GM23248 (cell line): Measurements from ENCODE around the gene USP46. TPM values are rescaled to one million over a fixed set of nuclear protein-coding genes. Genes with fewer than 3 reads are reported as not detected.
A peak's percentile ranks its signal among the peaks of the same experiment; 100 is the strongest.

ENCODE experiments used
- DNase-seq: peaks from one replicate; pipeline ENCODE4 v3.0.0-alpha.2; 2015
- H2AFZ ChIP-seq: fragments of 200-600 bp; sonication (generic); 2 replicates; pipeline ENCODE4 v1.6.1; 2016; ENCODE audit warnings: antibody characterized with exemption
- H3F3A ChIP-seq: fragments of 200-600 bp; sonication (generic); 2 replicates; pipeline ENCODE4 v1.6.1; 2016; ENCODE audit warnings: mild to moderate bottlenecking, antibody characterized with exemption, mixed run types; ENCODE audit not compliant: insufficient read depth
- H3K27ac ChIP-seq: fragments of 200-600 bp; sonication (generic); 2 replicates; pipeline ENCODE4 v1.5.1; 2016; ENCODE audit warnings: mild to moderate bottlenecking
- H3K27me3 ChIP-seq: fragments of 200-600 bp; sonication (generic); replicated peaks from 2 replicates; pipeline ENCODE4 v1.6.1; 2016; ENCODE audit warnings: mild to moderate bottlenecking; ENCODE audit not compliant: insufficient read depth
- H3K36me3 ChIP-seq: fragments of 200-600 bp; sonication (generic); 2 replicates; pipeline ENCODE4 v1.6.1; 2016; ENCODE audit warnings: low read depth, mild to moderate bottlenecking
- H3K4me1 ChIP-seq: fragments of 200-600 bp; sonication (generic); 2 replicates; pipeline ENCODE4 v1.6.1; 2016; ENCODE audit warnings: mild to moderate bottlenecking; ENCODE audit not compliant: insufficient read depth
- H3K4me2 ChIP-seq: fragments of 200-600 bp; sonication (generic); one replicate; pipeline ENCODE4 v1.6.1; 2016; ENCODE audit warnings: mild to moderate bottlenecking; ENCODE audit not compliant: unreplicated experiment
- H3K4me3 ChIP-seq: fragments of 200-600 bp; sonication (generic); 2 replicates; pipeline ENCODE4 v1.5.1; 2016; ENCODE audit warnings: mild to moderate bottlenecking
- H3K79me2 ChIP-seq: fragments of 200-600 bp; sonication (generic); 2 replicates; pipeline ENCODE4 v1.6.1; 2016; ENCODE audit warnings: mild to moderate bottlenecking; ENCODE audit not compliant: insufficient read depth
- H3K9ac ChIP-seq: fragments of 200-600 bp; sonication (generic); 2 replicates; pipeline ENCODE4 v1.6.1; 2016; ENCODE audit warnings: mild to moderate bottlenecking
- H3K9me2 ChIP-seq: fragments of 200-600 bp; sonication (generic); 2 replicates; pipeline ENCODE4 v1.6.1; 2016; ENCODE audit warnings: mixed run types, mild to moderate bottlenecking, moderate library complexity; ENCODE audit not compliant: insufficient read depth
- H3K9me3 ChIP-seq: fragments of 200-600 bp; sonication (generic); one replicate; pipeline ENCODE4 v1.6.1; 2017; ENCODE audit warnings: low read depth
- H4K20me1 ChIP-seq: fragments of 200-600 bp; sonication (generic); 2 replicates; pipeline ENCODE4 v1.6.0; 2016; ENCODE audit not compliant: insufficient read depth
- EZH2 ChIP-seq: fragments of 200-600 bp; sonication (generic); IDR thresholded peaks from 2 replicates; pipeline ENCODE4 v1.6.1; 2018; ENCODE audit warnings: antibody characterized with exemption, mild to moderate bottlenecking; ENCODE audit not compliant: insufficient read depth, poor library complexity, severe bottlenecking
- EZH2phosphoT487 ChIP-seq: fragments of 200-600 bp; sonication (generic); IDR thresholded peaks from 2 replicates; pipeline ENCODE4 v1.6.1; 2018; ENCODE audit warnings: antibody characterized with exemption, moderate library complexity, mild to moderate bottlenecking, low read depth; ENCODE audit not compliant: insufficient read depth
- WGBS, 2 experiments: methylation state at CpG; one replicate each; pipeline ENCODE4 v1.1.6; 2015 to 2017; ENCODE audit warnings: low lambda C conversion rate in 2 of 2, low coverage in 1 of 2; ENCODE audit errors: missing lambda C conversion rate in 2 of 2; 5-methylcytosine and 5-hydroxymethylcytosine counted together
- in situ Hi-C: fragments of 300-500 bp; cut with MboI; formaldehyde crosslinking; loops from 2 replicates; pipeline ENCODE4 v1.15.0; 2020
- polyA plus RNA-seq: library from polyadenylated mRNA; unstranded; fragments of >200 nt; fragmentation: Nextera tagmentation; extraction: Ambion mirVana; gene quantifications from 2 replicates; pipeline ENCODE4 v1.2.1, GENCODE V29; 2016
- total RNA-seq: library from RNA; depleted of rRNA; stranded (reverse); fragments of >200 nt; shearing (Covaris generic); gene quantifications from 2 replicates; pipeline ENCODE4 v1.2.3, GENCODE V29; 2014

USP46 gene
- total and polyA plus RNA-seq, 2 experiments from 2014 or later: 9.4 to 11.3 TPM

- no peaks in the 10 kb centered on the region for H4K20me1 ChIP-seq
- in situ Hi-C loops: no loop called here
- 0 to 7% methylated on average over 1 of the region's 1 CpG for WGBS, 2 experiments
Observed at GRCh38 chr4:52560844-52561280, 98.2 kb downstream of the USP46 start.

GRCh38 chr4:52555356-52555716, 103.8 kb downstream of the USP46 start:
- TF ChIP-seq EZH2: no peak
- TF ChIP-seq EZH2phosphoT487: no peak
- WGBS, 2 experiments: 71 to 72% methylated on average over 7 of the region's 7 CpGs
- no peak for DNase-seq
- Histone ChIP-seq H3K9me3 (no peaks in the 10 kb centered on the region), H4K20me1 (no peaks in the 10 kb centered on the region), H3K4me3 (no peak overlapping the region), H3K27me3 (no peaks in the 10 kb centered on the region), H3K79me2 (no peaks in the 10 kb centered on the region), H3K4me2 (no peak overlapping the region), H3K9me2 (no peaks in the 10 kb centered on the region), H3K36me3 (no peaks in the 10 kb centered on the region), H3F3A (no peaks in the 10 kb centered on the region), H3K27ac (no peak overlapping the region), H2AFZ (no peak overlapping the region), H3K4me1 (0 out of 2 replicates have a peak, but pooled peaks cover 2% of the 10 kb centered on the region), H3K9ac (no peak overlapping the region)
- in situ Hi-C loops: no loop called here

More at GRCh38 chr4:52560844-52561280, 98.2 kb downstream of the USP46 start:
- Histone ChIP-seq H3K9me2 (no peaks in the 10 kb centered on the region), H3K79me2 (no peaks in the 10 kb centered on the region), H3K27me3 (no peaks in the 10 kb centered on the region), H3K4me3 (no peak overlapping the region), H3F3A (peaks cover 5% of the 10 kb centered on the region; the same call in 1 of the 2 replicates), H2AFZ (no peak overlapping the region), H3K4me1 (peaks cover 16% of the 10 kb centered on the region), H3K9ac (no peak overlapping the region), H3K9me3 (no peaks in the 10 kb centered on the region), H3K27ac (peak overlapping the region; percentile 64), H3K4me2 (peak overlapping the region; percentile 32), H3K36me3 (no peaks in the 10 kb centered on the region)
- TF ChIP-seq EZH2 (no peak), EZH2phosphoT487 (0 out of 2 replicates have a peak, but pooled peaks have one; percentile 42)
- peak; percentile 89 for DNase-seq

- 0 out of 2 replicates have a peak overlapping the region, but pooled peaks have one; percentile 13 for H2AFZ ChIP-seq
- no peak overlapping the region for H3K4me2 ChIP-seq
- 26 to 28% methylated on average over 5 of the region's 5 CpGs for WGBS, 2 experiments
- in situ Hi-C loops: no loop called here
- no peaks in the 10 kb centered on the region for H3K79me2 ChIP-seq
- H3K9me2 ChIP-seq: no peaks in the 10 kb centered on the region
- no peak overlapping the region for H3K4me3 ChIP-seq
- no peaks in the 10 kb centered on the region for H4K20me1 ChIP-seq
- no peaks in the 10 kb centered on the region for H3K27me3 ChIP-seq
- no peak for DNase-seq
- H3K9ac ChIP-seq: no peak overlapping the region
- H3K9me3 ChIP-seq: no peaks in the 10 kb centered on the region
- H3K4me1 ChIP-seq: no peaks in the 10 kb centered on the region
- no peak overlapping the region for H3K27ac ChIP-seq
- no peak for TF ChIP-seq EZH2
- no peak for TF ChIP-seq EZH2phosphoT487
- no peaks in the 10 kb centered on the region for H3K36me3 ChIP-seq
- no peaks in the 10 kb centered on the region for H3F3A ChIP-seq
Observed at GRCh38 chr4:52554612-52555355, 104.3 kb downstream of the USP46 start.

- no peaks in the 10 kb centered on the region for H3F3A ChIP-seq
- H3K27me3 ChIP-seq: no peaks in the 10 kb centered on the region
- 84 to 94% methylated on average over 5 of the region's 5 CpGs for WGBS, 2 experiments
- H3K79me2 ChIP-seq: no peaks in the 10 kb centered on the region
- H3K27ac ChIP-seq: no peak overlapping the region
- no peak overlapping the region for H2AFZ ChIP-seq
- H3K4me3 ChIP-seq: no peak overlapping the region
- H3K9me2 ChIP-seq: no peaks in the 10 kb centered on the region
- in situ Hi-C loops: no loop called here
- TF ChIP-seq EZH2: no peak
- no peak for TF ChIP-seq EZH2phosphoT487
- DNase-seq: no peak
- no peaks in the 10 kb centered on the region for H3K9me3 ChIP-seq
- no peaks in the 10 kb centered on the region for H4K20me1 ChIP-seq
- H3K4me2 ChIP-seq: no peak overlapping the region
- no peaks in the 10 kb centered on the region for H3K36me3 ChIP-seq
- no peaks in the 10 kb centered on the region for H3K4me1 ChIP-seq
- no peak overlapping the region for H3K9ac ChIP-seq
Observed at GRCh38 chr4:52552778-52553177, 106.3 kb downstream of the USP46 start.
